Brain microvascular endothelial cell (primary cell): ENCODE measurements around the gene ASB1.

ENCODE experiments used
- DNase-seq: peaks from one replicate; pipeline ENCODE4 v3.0.0-alpha.2; 2020
- H3K27ac ChIP-seq: fragments of 250-450 bp; sonication (Bioruptor Pico); 2 replicates; pipeline ENCODE4 v1.5.1; 2020; ENCODE audit warnings: mild to moderate bottlenecking, moderate library complexity
- H3K27me3 ChIP-seq: fragments of 250-450 bp; sonication (Bioruptor Pico); replicated peaks from 2 replicates; pipeline ENCODE4 v1.5.1; 2020; ENCODE audit warnings: mild to moderate bottlenecking
- H3K36me3 ChIP-seq: fragments of 250-450 bp; sonication (Bioruptor Pico); replicated peaks from 2 replicates; pipeline ENCODE4 v1.5.1; 2020; ENCODE audit warnings: mild to moderate bottlenecking
- H3K4me3 ChIP-seq: 2 replicates; pipeline ENCODE4 v1.5.1; 2011; ENCODE audit warnings: low read depth, mild to moderate bottlenecking, control low read depth, low read length, moderate library complexity
- CTCF ChIP-seq: IDR thresholded peaks from 2 replicates; pipeline ENCODE4 v1.5.1; 2011; ENCODE audit warnings: low read depth, mild to moderate bottlenecking, moderate library complexity, low read length, control low read depth, inconsistent platforms; ENCODE audit errors: missing control alignments
- in situ Hi-C: cut with HindIII; loops from 2 replicates; pipeline ENCODE4 v1.10.0; 2017; ENCODE audit warnings: low sequenced_read_pairs, low pct_ligation_motif_present

ASB1 gene

GRCh38 chr2:238456449-238456848 lies 29.7 kb downstream of the ASB1 start:
- TF ChIP-seq CTCF, result no peak
- no peaks in the 10 kb centered on the region for H3K27me3 ChIP-seq
- in situ Hi-C loops, result loop anchor here (25.0 kb wide), 1 partner anchor 94 kb away; no protein-coding TSS in a partner anchor
- H3K4me3 ChIP-seq, result no peak overlapping the region
- DNase-seq, result no peak
- H3K36me3 ChIP-seq, result peaks cover 12% of the 10 kb centered on the region
- no peak overlapping the region for H3K27ac ChIP-seq

GRCh38 chr2:238456970-238457926 lies 30.5 kb downstream of the ASB1 start:
- Histone ChIP-seq H3K27ac (no peak overlapping the region), H3K27me3 (no peaks in the 10 kb centered on the region), H3K4me3 (no peak overlapping the region), H3K36me3 (peaks cover 5% of the 10 kb centered on the region)
- TF ChIP-seq CTCF, result no peak
- in situ Hi-C loops, result loop anchor here (25.0 kb wide), 1 partner anchor 95 kb away; no protein-coding TSS in a partner anchor
- DNase-seq, result no peak

GRCh38 chr2:238457927-238458324 lies 31.2 kb downstream of the ASB1 start:
- DNase-seq, result no peak
- TF ChIP-seq CTCF, result no peak
- H3K36me3 ChIP-seq, result no peaks in the 10 kb centered on the region
- no peaks in the 10 kb centered on the region for H3K27me3 ChIP-seq
- no peak overlapping the region for H3K27ac ChIP-seq
- H3K4me3 ChIP-seq, result no peak overlapping the region
- in situ Hi-C loops, result loop anchor here (25.0 kb wide), 1 partner anchor 96 kb away; no protein-coding TSS in a partner anchor

GRCh38 chr2:238458651-238459050 lies 31.9 kb downstream of the ASB1 start:
- in situ Hi-C loops, result loop anchor here (25.0 kb wide), 1 partner anchor 96 kb away; no protein-coding TSS in a partner anchor
- no peak for DNase-seq
- Histone ChIP-seq H3K27ac (no peak overlapping the region), H3K27me3 (no peaks in the 10 kb centered on the region), H3K36me3 (no peaks in the 10 kb centered on the region), H3K4me3 (no peak overlapping the region)
- TF ChIP-seq CTCF, result no peak

GRCh38 chr2:238459081-238459629 lies 32.4 kb downstream of the ASB1 start:
- H3K27ac ChIP-seq, result no peak overlapping the region
- no peaks in the 10 kb centered on the region for H3K27me3 ChIP-seq
- TF ChIP-seq CTCF, result no peak
- no peak for DNase-seq
- no peak overlapping the region for H3K4me3 ChIP-seq
- in situ Hi-C loops, result loop anchor here (25.0 kb wide), 1 partner anchor 97 kb away; no protein-coding TSS in a partner anchor
- H3K36me3 ChIP-seq, result no peaks in the 10 kb centered on the region
